Epidermal melanocyte (primary cell): Measurements from ENCODE around the gene MOV10.

Experiments used
- DNase-seq: peaks from one replicate; pipeline ENCODE4 v3.0.0; 2011; ENCODE audit warnings: low spot score; ENCODE audit not compliant: insufficient read length

The MOV10 gene

DNA sequence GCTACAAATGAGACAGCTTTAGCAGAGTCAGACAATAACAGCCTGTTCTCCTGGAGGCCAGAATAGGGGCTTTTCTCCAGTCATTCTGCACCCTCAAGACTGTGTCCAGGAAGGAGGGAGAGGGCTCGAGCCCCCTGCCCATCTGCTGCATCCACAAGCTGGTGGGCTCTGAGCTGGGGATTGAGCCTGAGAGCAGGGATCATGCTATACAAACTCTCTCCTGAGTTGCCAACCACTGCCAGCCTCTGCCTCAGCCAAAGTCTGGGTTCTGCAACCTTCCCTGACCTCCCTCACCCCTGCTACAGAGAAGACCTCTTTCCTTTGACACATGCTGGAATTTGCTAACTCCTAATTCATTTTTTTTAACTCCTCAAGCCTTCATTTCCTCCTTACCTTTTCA is 55.5 kb downstream of the MOV10 start:
- DNase-seq: no peak

DNA sequence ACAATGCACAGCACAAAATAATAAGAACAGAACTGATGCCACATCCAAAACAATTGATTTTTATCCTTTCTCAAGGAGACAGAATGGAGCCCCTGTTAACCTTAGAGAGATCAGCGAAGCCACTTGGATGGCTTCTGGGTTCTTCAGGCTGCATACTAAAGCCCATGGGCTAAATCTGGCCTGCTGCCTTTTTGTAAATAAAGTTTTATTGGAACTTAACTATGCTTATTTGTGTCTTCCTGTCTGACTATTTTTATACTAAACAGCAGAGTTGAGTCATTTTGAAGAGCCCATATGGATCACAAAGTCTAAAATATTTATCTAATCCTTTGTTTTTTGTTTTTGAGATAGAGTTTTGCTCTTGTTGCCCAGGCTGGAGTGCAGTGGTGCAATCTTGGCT is 57.0 kb downstream of the MOV10 start:
- no peak for DNase-seq

DNA sequence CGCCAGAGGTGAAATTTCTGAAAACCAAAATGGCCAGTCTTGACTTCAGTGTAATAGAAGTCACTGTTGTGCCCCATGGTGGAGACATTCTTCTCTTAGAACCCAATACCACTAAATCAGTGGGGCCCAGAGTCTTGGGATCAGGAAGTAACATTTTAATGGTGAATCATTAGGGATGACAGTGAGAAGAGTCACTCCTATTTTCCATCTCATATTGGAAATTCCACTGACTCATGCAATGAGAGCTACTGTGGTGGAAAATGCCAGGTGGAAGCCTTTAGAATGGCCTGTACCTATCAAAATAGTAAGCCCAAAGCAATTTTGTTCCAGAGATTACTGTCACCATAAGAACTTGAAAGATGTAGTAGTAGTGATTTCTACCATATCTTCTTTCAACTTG is 61.3 kb downstream of the MOV10 start:
- no peak for DNase-seq

DNA sequence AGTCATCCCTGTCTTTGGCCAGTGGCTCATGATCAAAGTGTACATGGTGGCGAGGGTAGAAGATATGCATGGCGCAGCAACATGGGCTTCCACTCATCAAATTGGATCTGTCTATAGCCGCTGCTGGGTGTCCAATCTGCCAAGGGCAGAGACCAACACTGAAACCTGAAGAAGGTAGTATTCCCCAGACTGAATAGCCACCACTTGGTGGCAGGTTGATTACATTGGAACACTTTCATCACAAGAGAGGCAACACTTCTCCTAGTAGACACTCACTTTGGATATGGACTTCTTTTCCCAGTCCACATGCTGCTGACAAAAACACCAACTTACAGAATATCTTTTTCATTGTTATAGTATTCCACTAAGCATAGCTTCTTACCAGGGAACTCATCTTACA is 63.1 kb downstream of the MOV10 start:
- no peak for DNase-seq

DNA sequence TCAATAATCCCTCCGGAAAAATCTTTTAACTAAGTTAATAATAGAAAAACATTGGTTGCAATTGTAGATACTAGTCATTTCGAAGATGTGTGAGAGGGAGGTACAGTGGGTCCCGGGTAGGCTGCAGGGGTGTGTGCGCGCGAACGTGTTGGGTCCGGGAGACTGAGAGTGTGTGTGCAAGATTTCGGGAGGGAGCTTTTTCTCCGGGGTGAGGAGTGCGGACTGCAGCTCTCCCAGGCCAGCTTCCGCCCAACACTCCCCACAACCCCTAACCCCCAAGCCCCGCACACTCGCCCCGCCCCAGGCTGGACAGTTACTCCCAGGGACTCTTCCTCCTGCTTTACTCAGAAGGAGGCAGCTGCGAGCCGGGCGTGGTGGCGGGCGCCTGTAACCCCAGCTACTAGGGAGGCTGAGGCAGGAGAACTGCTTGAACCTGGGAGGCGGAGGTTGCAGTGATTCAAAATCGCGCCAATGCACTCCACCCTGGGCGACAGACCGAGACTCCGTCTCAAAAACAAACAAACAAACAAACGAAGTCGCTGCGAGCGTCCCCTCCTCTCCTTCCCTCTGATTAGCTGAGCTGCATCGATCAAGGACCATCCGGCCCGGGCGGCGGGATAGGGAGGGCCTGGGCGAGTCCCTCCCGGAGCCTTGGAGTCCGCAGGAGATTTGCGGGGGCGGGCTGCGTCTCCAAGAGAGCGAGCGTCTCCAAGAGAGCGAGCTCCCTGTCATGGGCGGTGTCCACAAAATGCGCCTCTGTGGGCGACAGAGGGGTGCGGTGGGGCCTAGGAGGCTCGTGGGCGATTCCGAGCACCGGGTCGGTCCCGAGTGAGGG is 68.9 kb downstream of the MOV10 start:
- DNase-seq: no peak

DNA sequence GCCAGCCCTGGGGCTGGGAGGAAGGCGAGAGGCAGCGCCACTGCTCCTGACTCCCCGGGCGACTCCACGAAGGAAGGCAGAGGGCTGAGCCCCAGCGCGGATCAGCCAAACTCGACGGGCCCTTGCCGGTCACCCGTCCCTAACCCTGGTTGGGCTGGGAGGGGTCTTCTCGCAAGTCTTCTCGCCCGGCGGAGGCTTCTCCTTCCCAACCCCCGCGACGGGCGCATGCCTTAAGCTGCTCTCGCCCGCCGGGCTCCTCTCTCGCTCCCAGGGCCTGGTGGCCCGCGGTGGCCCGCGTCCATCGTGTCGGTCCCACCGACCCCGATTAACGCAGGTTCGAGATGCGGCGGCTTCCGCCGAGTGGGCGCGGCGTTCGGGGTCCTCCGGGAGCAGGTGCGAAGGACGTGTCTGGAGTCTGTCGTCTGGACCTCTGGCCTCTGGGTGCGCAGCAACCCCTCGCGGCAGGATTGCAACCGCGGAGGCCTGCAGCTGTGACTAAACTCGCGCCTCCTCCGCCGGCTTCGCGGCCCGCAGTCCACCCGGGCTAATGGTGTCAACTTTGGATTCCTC is 69.6 kb downstream of the MOV10 start:
- DNase-seq: peak; percentile 50

DNA sequence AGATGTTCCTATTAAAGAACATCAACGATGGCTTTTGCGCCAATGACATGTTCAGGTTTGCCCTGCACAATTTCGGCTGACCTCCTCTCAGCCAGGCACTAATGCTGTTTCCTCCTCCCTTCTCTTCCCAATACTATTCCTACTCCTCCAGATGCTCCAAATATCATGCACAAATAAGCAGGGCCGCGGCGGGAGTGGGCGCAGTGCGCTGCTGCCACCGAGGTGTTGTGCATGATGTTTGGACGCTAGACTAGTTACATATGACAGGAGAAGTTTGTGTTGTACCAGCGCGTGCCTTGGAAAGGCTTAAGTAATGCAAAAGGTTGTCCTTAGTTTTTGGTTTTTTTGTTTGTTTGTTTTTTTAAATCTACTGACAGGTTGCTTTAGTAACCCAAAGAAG is 73.9 kb downstream of the MOV10 start:
- DNase-seq: no peak
